Upper lobe of left lung (tissue), 6 donors: ENCODE data around the gene ZMAT3. TPM values are rescaled to one million over a fixed set of nuclear protein-coding genes. Genes with fewer than 3 reads are reported as not detected.
A peak's percentile ranks its signal among the peaks of the same experiment; 100 is the strongest.

ENCODE experiments used
- ATAC-seq, 2 donors: fragments of 200-7000 bp; cut with Tn5 transposase; one replicate each; pipeline ENCODE4 v1.9.1; 2022; ENCODE audit warnings: mild to moderate bottlenecking in 2 of 2, moderate library complexity in 2 of 2; ENCODE audit not compliant: low FRiP score in 2 of 2
- DNase-seq, 2 donors: peaks; one replicate each; pipeline ENCODE4 v3.0.0-alpha.2; 2019 to 2020
- H3K27ac ChIP-seq, 4 donors: fragments of 200-600 bp; sonication (generic); one replicate each; pipeline ENCODE4 v1.5.1; 2016 to 2019
- H3K27me3 ChIP-seq, 4 donors: fragments of 200-600 bp; sonication (generic); one replicate each; pipeline ENCODE4 v1.5.1; 2017 to 2019
- H3K36me3 ChIP-seq, 4 donors: fragments of 200-600 bp; sonication (generic); one replicate each; pipeline ENCODE4 v1.5.1; 2016 to 2019
- H3K4me1 ChIP-seq, 4 donors: fragments of 200-600 bp; sonication (generic); one replicate each; pipeline ENCODE4 v1.5.1; 2018 to 2019
- H3K4me3 ChIP-seq, 4 donors: fragments of 200-600 bp; sonication (generic); one replicate each; pipeline ENCODE4 v1.5.1; 2017 to 2019; ENCODE audit warnings: mild to moderate bottlenecking in 2 of 4, moderate library complexity in 1 of 4
- H3K9me3 ChIP-seq, 4 donors: fragments of 200-600 bp; sonication (generic); one replicate each; pipeline ENCODE4 v1.5.1; 2018 to 2019
- CTCF ChIP-seq, 6 experiments: fragments of 450-650 bp in 4 of 6; fragments of 200-600 bp in 2 of 6; sonication (generic) in 2 of 6; IDR thresholded peaks; one replicate each; pipeline ENCODE4 v1.5.1; 2016 to 2019; ENCODE audit warnings: antibody characterized with exemption in 6 of 6
- EP300 ChIP-seq, 4 donors: sonication (generic); formaldehyde crosslinking; IDR thresholded peaks; one replicate each; pipeline ENCODE4 v1.5.1; 2017; ENCODE audit warnings: antibody characterized with exemption in 4 of 4, control low read depth in 2 of 4
- POLR2A ChIP-seq, 4 donors: fragments of 450-650 bp; IDR thresholded peaks; one replicate each; pipeline ENCODE4 v1.5.1; 2016 to 2017; ENCODE audit warnings: antibody characterized with exemption in 4 of 4, mild to moderate bottlenecking in 2 of 4
- POLR2AphosphoS5 ChIP-seq, 2 donors: sonication (generic); formaldehyde crosslinking; IDR thresholded peaks; one replicate each; pipeline ENCODE4 v1.5.1; 2017; ENCODE audit warnings: antibody characterized with exemption in 2 of 2
- WGBS, 2 donors: methylation state at CpG; one replicate each; pipeline ENCODE4 v1.1.5; 2017 to 2018; 5-methylcytosine and 5-hydroxymethylcytosine counted together
- total RNA-seq, 6 donors: library from RNA; depleted of rRNA in 4 of 6; stranded (reverse); fragments of >200 nt in 4 of 6; gene quantifications; one replicate each; pipeline versions ENCODE4 v1.1.0 to v1.2.1, GENCODE V29; 2016 to 2021
- donor health status: DM: no; HTN: no; CAD: no; lungs with moderate emphysema.
- donor health status: DM: no; HTN: yes; CAD: no; lungs with severe emphysema.

ZMAT3 gene
- total RNA-seq, 6 donors from 2014 or later: 6.4 to 19.5 (median 13.1) TPM

DNA sequence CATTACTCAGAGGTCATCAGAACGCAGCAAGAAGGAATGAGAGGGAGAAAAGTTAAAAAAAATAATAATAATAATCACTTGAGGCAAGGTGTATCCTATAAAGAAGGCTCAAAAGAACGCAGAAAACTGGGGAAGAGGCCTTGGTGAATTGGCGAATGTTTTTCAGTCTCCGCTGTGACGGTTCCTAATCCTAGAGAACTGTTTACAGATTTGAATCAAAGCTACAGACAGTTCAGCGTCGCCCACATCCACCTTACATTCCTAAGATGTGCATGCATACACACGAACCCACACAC lies 634 bp downstream of the ZMAT3 start:
- H3K4me3 ChIP-seq: peak overlapping the region; percentile 40 to 93 (median 85)
- H3K27ac ChIP-seq: peak overlapping the region; percentile 85 to 95 (median 90)
- 20% methylated on average over 8 of the region's 8 CpGs for WGBS, 2 donors
- peaks cover 0 to 12% (median 4%) of the 10 kb centered on the region in 4 donors for H3K36me3 ChIP-seq
- ATAC-seq (peak in 1 of 2 donors; percentile 16), DNase-seq (no peak)
- peaks cover 5 to 17% (median 16%) of the 10 kb centered on the region in 4 donors for H3K4me1 ChIP-seq
- H3K9me3 ChIP-seq: no peaks in the 10 kb centered on the region
- H3K27me3 ChIP-seq: no peaks in the 10 kb centered on the region
- no peak for TF ChIP-seq CTCF (IDR thresholded peaks at IDR 0.05)
- no peak for TF ChIP-seq POLR2A (IDR thresholded peaks at IDR 0.05)
- TF ChIP-seq POLR2AphosphoS5 (IDR thresholded peaks at IDR 0.05): no peak
- no peak for TF ChIP-seq EP300 (IDR thresholded peaks at IDR 0.05)

DNA sequence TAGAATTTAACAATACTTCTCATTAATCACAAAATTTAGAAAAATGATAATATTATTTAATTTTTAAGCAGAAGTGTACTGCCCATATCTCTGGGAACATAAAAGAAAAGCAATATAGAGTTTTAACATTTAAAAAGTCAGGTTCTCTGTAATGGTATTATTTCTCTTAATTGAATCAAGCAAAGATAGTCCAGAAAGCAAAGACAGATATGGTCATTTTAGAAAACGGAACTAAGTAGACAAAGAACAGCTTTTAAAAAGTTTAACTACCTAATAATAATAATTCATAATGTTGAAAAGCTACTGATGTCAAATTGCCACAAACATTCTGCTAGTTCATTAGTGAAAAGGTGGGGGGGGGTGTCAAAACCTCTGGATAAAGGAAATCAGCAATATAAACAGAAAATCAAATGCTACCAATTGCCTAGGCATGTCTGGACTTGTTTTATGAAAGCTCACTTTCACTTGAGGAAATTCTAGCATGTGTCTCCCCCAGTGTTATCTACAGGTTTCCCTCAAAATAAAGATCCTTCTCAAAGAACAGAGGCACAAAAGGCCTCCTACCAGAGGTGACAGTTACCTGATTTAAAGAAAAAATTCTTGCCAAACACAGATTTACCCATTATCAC lies 1.7 kb downstream of the ZMAT3 start:
- H3K9me3 ChIP-seq: no peaks in the 10 kb centered on the region
- H3K27ac ChIP-seq: no peak overlapping the region
- peak overlapping the region in 1 of 4 donors; percentile 78 for H3K4me3 ChIP-seq
- ATAC-seq: no peak
- H3K27me3 ChIP-seq: no peaks in the 10 kb centered on the region
- H3K36me3 ChIP-seq: peaks cover 0 to 17% (median 4%) of the 10 kb centered on the region in 4 donors
- TF ChIP-seq EP300 (IDR thresholded peaks at IDR 0.05) (no peak), CTCF (IDR thresholded peaks at IDR 0.05) (no peak), POLR2A (IDR thresholded peaks at IDR 0.05) (no peak), POLR2AphosphoS5 (IDR thresholded peaks at IDR 0.05) (no peak)
- WGBS, 2 donors: 72 to 84% methylated on average over 1 of the region's 1 CpG
- DNase-seq: no peak
- H3K4me1 ChIP-seq: peaks cover 5 to 17% (median 16%) of the 10 kb centered on the region in 4 donors

GRCh38 chr3:179068779-179069530 lies 2.7 kb downstream of the ZMAT3 start:
- ATAC-seq (no peak), DNase-seq (no peak)
- H3K4me3 ChIP-seq: no peak overlapping the region
- H3K36me3 ChIP-seq: peaks cover 0 to 17% (median 4%) of the 10 kb centered on the region in 4 donors
- H3K4me1 ChIP-seq: peaks cover 5 to 17% (median 16%) of the 10 kb centered on the region in 4 donors
- TF ChIP-seq CTCF (IDR thresholded peaks at IDR 0.05): no peak
- no peak for TF ChIP-seq POLR2AphosphoS5 (IDR thresholded peaks at IDR 0.05)
- no peak for TF ChIP-seq POLR2A (IDR thresholded peaks at IDR 0.05)
- TF ChIP-seq EP300 (IDR thresholded peaks at IDR 0.05): no peak
- no peaks in the 10 kb centered on the region for H3K9me3 ChIP-seq
- WGBS, 2 donors: 89 to 94% methylated on average over 5 of the region's 5 CpGs
- no peaks in the 10 kb centered on the region for H3K27me3 ChIP-seq
- H3K27ac ChIP-seq: no peak overlapping the region

- Histone ChIP-seq H3K27ac (no peak overlapping the region), H3K9me3 (no peaks in the 10 kb centered on the region), H3K36me3 (peaks cover 0 to 17% (median 4%) of the 10 kb centered on the region in 4 donors), H3K4me3 (no peak overlapping the region), H3K4me1 (peaks cover 5 to 17% (median 16%) of the 10 kb centered on the region in 4 donors), H3K27me3 (no peaks in the 10 kb centered on the region)
- TF ChIP-seq EP300 (IDR thresholded peaks at IDR 0.05) (no peak), CTCF (IDR thresholded peaks at IDR 0.05) (no peak), POLR2AphosphoS5 (IDR thresholded peaks at IDR 0.05) (no peak), POLR2A (IDR thresholded peaks at IDR 0.05) (no peak)
- WGBS, 2 donors: 55 to 76% methylated on average over 4 of the region's 4 CpGs
- no peak for DNase-seq
- ATAC-seq: no peak
These were observed 3.8 kb downstream of the ZMAT3 start for GRCh38 chr3:179067839-179068238.
